Skeletal muscle satellite cell (primary cell): ENCODE data around the gene DNAJB4.
"Not testable (repeated sequence)": the region's sequence is repeated elsewhere in the genome, so short reads cannot be mapped to it uniquely, and the experiment has no call there.

Experiments
- H3K27me3 ChIP-seq: 2 replicates; pipeline ENCODE4 v1.7.0; 2013; ENCODE audit warnings: low read length; ENCODE audit not compliant: control insufficient read depth, insufficient read depth
- H3K36me3 ChIP-seq: 2 replicates; pipeline ENCODE4 v1.7.0; 2013; ENCODE audit warnings: mild to moderate bottlenecking, control low read depth, low read length; ENCODE audit not compliant: insufficient read depth
- H3K4me1 ChIP-seq: 2 replicates; pipeline ENCODE4 v1.7.0; 2013; ENCODE audit warnings: low read length; ENCODE audit not compliant: control insufficient read depth, insufficient read depth
- H3K4me2 ChIP-seq: 2 replicates; pipeline ENCODE4 v1.7.0; 2013; ENCODE audit warnings: mild to moderate bottlenecking, low read length
- H3K4me3 ChIP-seq: 2 replicates; pipeline ENCODE4 v1.7.0; 2013; ENCODE audit warnings: low read length
- H3K9ac ChIP-seq: 2 replicates; pipeline ENCODE4 v1.7.0; 2013; ENCODE audit warnings: mild to moderate bottlenecking, low read depth, low read length, moderate library complexity
- H3K9me3 ChIP-seq: replicated peaks from 2 replicates; pipeline ENCODE4 v1.7.0; 2013; ENCODE audit warnings: mild to moderate bottlenecking, control low read depth, low read length

The DNAJB4 gene

DNA sequence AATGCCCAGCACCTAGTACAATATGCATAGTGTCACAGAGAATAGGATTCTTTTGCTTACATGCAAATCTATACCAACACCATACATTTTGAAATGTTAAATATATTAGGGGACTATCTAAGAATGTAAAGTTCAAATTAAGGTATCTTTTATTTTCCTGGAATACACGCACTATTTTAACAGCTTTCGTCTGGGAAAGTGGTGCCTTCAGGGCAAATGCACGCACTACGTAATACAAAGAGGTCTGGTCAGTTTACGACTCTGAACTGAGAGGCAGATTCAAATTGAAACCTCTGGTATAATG, 26.8 kb upstream of the DNAJB4 start:
- H3K4me2 ChIP-seq, result peak overlapping the region; percentile 92
- H3K9ac ChIP-seq, result peak overlapping the region; percentile 97

GRCh38 chr1:77978293-77978968, 26.3 kb upstream of the DNAJB4 start:
- peaks cover 16% of the 10 kb centered on the region for H3K4me1 ChIP-seq
- H3K9ac ChIP-seq, result peak overlapping the region; percentile 97
- H3K4me3 ChIP-seq, result peak overlapping the region; percentile 77
- H3K36me3 ChIP-seq, result peaks cover 19% of the 10 kb centered on the region
- H3K27me3 ChIP-seq, result no peaks in the 10 kb centered on the region
- peak overlapping the region; percentile 92 for H3K4me2 ChIP-seq
- H3K9me3 ChIP-seq, result no peaks in the 10 kb centered on the region

More for the DNA sequence above, 26.8 kb upstream of the DNAJB4 start:
- Histone ChIP-seq H3K4me1 (peaks cover 16% of the 10 kb centered on the region), H3K36me3 (peaks cover 19% of the 10 kb centered on the region), H3K4me3 (peak overlapping the region; percentile 77), H3K27me3 (no peaks in the 10 kb centered on the region), H3K9me3 (no peaks in the 10 kb centered on the region)

DNA sequence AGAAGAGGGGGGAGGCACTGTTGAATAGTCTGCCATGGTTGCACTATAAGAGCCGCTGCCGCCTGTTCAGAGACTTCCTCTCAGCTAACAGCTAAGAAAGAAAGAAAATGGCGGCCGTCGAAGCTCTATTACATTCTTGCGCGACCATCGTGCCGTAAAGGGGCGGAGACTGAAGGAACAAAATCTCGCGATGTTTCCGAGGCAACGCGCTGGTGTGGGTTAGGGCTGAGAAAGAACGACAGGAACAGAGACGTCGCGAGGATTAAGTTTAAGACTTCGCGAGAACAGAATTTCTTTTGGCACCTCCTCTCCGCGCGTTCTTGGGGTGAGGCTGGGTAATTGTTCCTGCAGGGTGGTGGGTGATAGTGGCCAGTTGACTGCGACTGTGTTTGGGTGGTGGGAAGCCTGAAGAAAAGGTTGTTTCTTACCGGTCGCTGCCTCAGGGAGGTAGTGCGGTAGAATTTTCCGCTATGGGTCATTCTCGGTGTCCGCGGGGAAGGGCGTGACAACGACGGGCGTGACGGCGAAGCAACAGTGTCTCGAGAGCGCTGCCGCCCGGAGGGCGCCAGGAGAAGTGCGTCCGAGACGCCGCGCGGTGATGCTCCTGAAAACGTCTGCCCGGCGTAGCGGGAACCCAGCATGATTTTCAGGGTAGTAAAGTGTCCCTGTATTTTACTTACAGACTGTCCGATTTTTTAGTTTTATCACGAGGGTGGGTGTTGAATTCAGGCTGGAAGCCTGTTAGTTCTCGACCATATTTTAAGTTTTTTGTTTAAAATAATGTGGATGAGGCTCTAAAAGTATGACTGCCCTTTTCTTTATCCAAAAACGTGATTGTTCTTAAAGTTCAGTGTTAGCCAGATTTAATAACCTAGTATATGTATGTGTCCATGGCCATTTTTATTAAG, 25.5 kb upstream of the DNAJB4 start, which contains the start of gene FUBP1:
TSS of gene FUBP1 (minus strand) at position 104 of the 908 bp plus-strand sequence. CDS start at position 36, 68 bp downstream.
- peak within 1 kb of the TSS; percentile 77 for H3K4me3 ChIP-seq
- no peaks in the 10 kb centered on the region for H3K9me3 ChIP-seq
- peak within 1 kb of the TSS; percentile 97 for H3K9ac ChIP-seq
- peaks cover 23% of the 10 kb centered on the region for H3K36me3 ChIP-seq
- H3K27me3 ChIP-seq, result no peaks in the 10 kb centered on the region
- peaks cover 16% of the 10 kb centered on the region for H3K4me1 ChIP-seq
- H3K4me2 ChIP-seq, result peak within 1 kb of the TSS; percentile 92

GRCh38 chr1:77983352-77983996, 21.3 kb upstream of the DNAJB4 start:
- H3K9me3 ChIP-seq, result not testable (repeated sequence)

DNA sequence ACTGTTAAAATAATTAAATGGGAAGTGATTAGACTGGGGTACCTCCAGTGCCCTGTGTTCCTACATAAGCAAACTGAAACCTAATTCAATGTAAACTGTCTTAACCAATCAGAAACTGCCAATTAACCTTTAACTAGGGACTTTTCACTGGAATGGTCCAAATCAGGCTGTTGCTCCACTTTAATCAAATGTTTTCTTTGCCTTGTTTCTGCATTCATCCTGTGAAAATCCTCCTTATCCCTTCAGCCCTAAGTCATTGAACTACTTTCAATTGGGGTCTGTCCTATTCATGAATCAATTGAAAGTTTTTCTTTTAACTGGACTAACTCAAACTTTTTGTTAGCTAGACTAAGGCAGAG, 20.8 kb upstream of the DNAJB4 start:
- no peak overlapping the region for H3K9ac ChIP-seq
- H3K4me1 ChIP-seq, result peaks cover 8% of the 10 kb centered on the region
- no peaks in the 10 kb centered on the region for H3K27me3 ChIP-seq
- H3K36me3 ChIP-seq, result peaks cover 4% of the 10 kb centered on the region
- H3K4me3 ChIP-seq, result no peak overlapping the region
- no peaks in the 10 kb centered on the region for H3K9me3 ChIP-seq
- no peak overlapping the region for H3K4me2 ChIP-seq

More at GRCh38 chr1:77983352-77983996, 21.3 kb upstream of the DNAJB4 start:
- H3K4me1 ChIP-seq, H3K9ac ChIP-seq, H3K36me3 ChIP-seq, H3K27me3 ChIP-seq, H3K4me3 ChIP-seq, H3K4me2 ChIP-seq: not testable (repeated sequence)

DNA sequence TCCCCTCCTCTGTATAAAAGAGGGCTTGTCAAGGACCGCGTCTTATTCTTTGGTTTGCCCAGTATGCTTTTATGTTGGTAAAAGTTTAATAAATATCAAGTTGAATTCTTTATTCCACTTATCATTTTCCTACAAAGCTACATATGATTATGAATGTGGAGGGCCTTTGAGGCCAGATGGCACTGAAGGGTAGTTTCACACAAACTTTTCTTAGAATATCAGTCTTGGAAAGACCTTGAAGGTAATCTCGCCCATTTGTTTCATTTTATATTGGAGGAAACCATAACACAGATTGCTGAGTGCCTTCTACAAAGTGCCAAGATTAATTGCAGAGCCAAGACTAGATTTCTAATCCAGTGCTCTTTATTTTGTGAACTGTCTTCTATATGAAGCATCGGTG, 20.1 kb upstream of the DNAJB4 start:
- no peaks in the 10 kb centered on the region for H3K27me3 ChIP-seq
- H3K36me3 ChIP-seq, result peaks cover 4% of the 10 kb centered on the region

GRCh38 chr1:77986810-77987209, 17.9 kb upstream of the DNAJB4 start:
- no peaks in the 10 kb centered on the region for H3K27me3 ChIP-seq

More for the DNA sequence above, 20.1 kb upstream of the DNAJB4 start:
- no peaks in the 10 kb centered on the region for H3K9me3 ChIP-seq
- H3K9ac ChIP-seq, result no peak overlapping the region
- no peak overlapping the region for H3K4me3 ChIP-seq
- H3K4me2 ChIP-seq, result no peak overlapping the region
- H3K4me1 ChIP-seq, result peaks cover 8% of the 10 kb centered on the region

GRCh38 chr1:77987919-77988318, 16.8 kb upstream of the DNAJB4 start:
- H3K36me3 ChIP-seq, result peaks cover 20% of the 10 kb centered on the region
- peaks cover 3% of the 10 kb centered on the region for H3K4me1 ChIP-seq
- no peak overlapping the region for H3K9ac ChIP-seq
- H3K4me3 ChIP-seq, result no peak overlapping the region
- H3K4me2 ChIP-seq, result no peak overlapping the region
- H3K27me3 ChIP-seq, result no peaks in the 10 kb centered on the region
- no peaks in the 10 kb centered on the region for H3K9me3 ChIP-seq

More at GRCh38 chr1:77986810-77987209, 17.9 kb upstream of the DNAJB4 start:
- H3K36me3 ChIP-seq, result peaks cover 19% of the 10 kb centered on the region
- no peak overlapping the region for H3K4me2 ChIP-seq
- H3K4me3 ChIP-seq, result no peak overlapping the region
- H3K9ac ChIP-seq, result no peak overlapping the region
- H3K4me1 ChIP-seq, result peaks cover 3% of the 10 kb centered on the region
- no peaks in the 10 kb centered on the region for H3K9me3 ChIP-seq

DNA sequence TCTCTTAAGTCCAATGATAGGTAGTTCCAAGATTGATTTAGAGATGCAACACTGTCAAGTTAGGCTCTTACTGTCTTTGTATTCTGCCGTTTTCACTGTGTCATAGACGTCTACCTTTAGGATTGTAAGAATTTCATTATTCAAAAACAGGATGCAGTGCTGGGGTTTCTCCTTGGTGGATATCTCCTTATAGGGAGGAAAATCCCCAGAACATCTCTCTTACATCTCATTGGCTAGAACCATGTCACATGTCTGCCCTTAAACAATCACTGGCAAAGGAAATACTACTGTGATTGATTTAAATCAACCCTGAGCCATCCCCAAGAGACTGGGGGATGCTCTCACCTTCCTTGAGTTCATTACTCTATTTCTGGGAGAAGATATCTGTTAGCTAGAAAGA, 15.0 kb upstream of the DNAJB4 start:
- no peak overlapping the region for H3K4me3 ChIP-seq
- H3K9me3 ChIP-seq, result no peaks in the 10 kb centered on the region
- peaks cover 3% of the 10 kb centered on the region for H3K4me1 ChIP-seq
- H3K4me2 ChIP-seq, result no peak overlapping the region
- H3K9ac ChIP-seq, result no peak overlapping the region
- peaks cover 19% of the 10 kb centered on the region for H3K36me3 ChIP-seq
- H3K27me3 ChIP-seq, result no peaks in the 10 kb centered on the region

GRCh38 chr1:77990629-77991204, 14.0 kb upstream of the DNAJB4 start:
- H3K27me3 ChIP-seq, result no peaks in the 10 kb centered on the region
- peaks cover 3% of the 10 kb centered on the region for H3K4me1 ChIP-seq
- H3K9ac ChIP-seq, result no peak overlapping the region
- no peak overlapping the region for H3K4me2 ChIP-seq
- no peaks in the 10 kb centered on the region for H3K9me3 ChIP-seq
- no peak overlapping the region for H3K4me3 ChIP-seq
- H3K36me3 ChIP-seq, result peaks cover 21% of the 10 kb centered on the region

- no peak overlapping the region for H3K9ac ChIP-seq
- peaks cover 3% of the 10 kb centered on the region for H3K4me1 ChIP-seq
- H3K9me3 ChIP-seq, result no peaks in the 10 kb centered on the region
- peaks cover 21% of the 10 kb centered on the region for H3K36me3 ChIP-seq
- H3K27me3 ChIP-seq, result no peaks in the 10 kb centered on the region
- H3K4me2 ChIP-seq, result no peak overlapping the region
- no peak overlapping the region for H3K4me3 ChIP-seq
Observed at GRCh38 chr1:77991638-77992037, 13.1 kb upstream of the DNAJB4 start.
